Activated B cell treated with CpG ODN at 0.5 μM for 24 hours (primary cell): ENCODE measurements around the gene MYLK2. TPM values are rescaled to one million over a fixed set of nuclear protein-coding genes. Genes with fewer than 3 reads are reported as not detected.

Source experiments
- ATAC-seq: fragments of 200-7000 bp; cut with Tn5 transposase; one replicate; pipeline ENCODE4 v1.10.0; 2021; ENCODE audit warnings: low read depth, mild to moderate bottlenecking, moderate library complexity
- CTCF ChIA-PET: fragments of 350-600 bp; sonication (Branson Sonifier 250); formaldehyde crosslinking; loops from one replicate; lab custom pipeline; 2021; ENCODE audit warnings: antibody characterized with exemption; lab: Charles Lee
- POLR2A ChIA-PET: fragments of 350-600 bp; sonication (Branson Sonifier 250); formaldehyde crosslinking; loops from one replicate; lab custom pipeline; 2021; ENCODE audit warnings: antibody characterized with exemption; lab: Charles Lee
- DNase-seq: peaks from one replicate; pipeline ENCODE4 v3.0.0; 2022
- H3K27ac Mint-ChIP-seq: one replicate; pipeline ENCODE4 v1.8.0; 2020; ENCODE audit warnings: mixed read lengths
- H3K27me3 Mint-ChIP-seq: one replicate; pipeline ENCODE4 v1.8.0; 2021; ENCODE audit warnings: mixed read lengths
- H3K36me3 Mint-ChIP-seq: one replicate; pipeline ENCODE4 v1.8.0; 2021; ENCODE audit warnings: low read depth, mixed read lengths
- H3K4me1 Mint-ChIP-seq: one replicate; pipeline ENCODE4 v1.8.0; 2021; ENCODE audit warnings: mixed read lengths
- H3K4me3 Mint-ChIP-seq: one replicate; pipeline ENCODE4 v1.8.0; 2020; ENCODE audit warnings: mild to moderate bottlenecking, mixed read lengths
- H3K9me3 Mint-ChIP-seq: one replicate; pipeline ENCODE4 v1.8.0; 2020; ENCODE audit warnings: mixed read lengths
- intact Hi-C: fragments of 100-400 bp; cut with micrococcal nuclease; formaldehyde crosslinking; loops from one replicate; pipeline ENCODE4 v1.15.1; 2024
- total RNA-seq: library from RNA; stranded (reverse); gene quantifications from 2 replicates; pipeline ENCODE4 v1.2.3, GENCODE V29; 2022
- TF ChIP-seq, protein P1 (sequence below): fragments of 200-600 bp; IDR thresholded peaks from one replicate; pipeline ENCODE4 v1.8.0; 2022; ENCODE audit warnings: antibody characterized with exemption, mild to moderate bottlenecking

MYLK2 gene
- total RNA-seq, 1 donor from 2014 or later: not detected

DNA sequence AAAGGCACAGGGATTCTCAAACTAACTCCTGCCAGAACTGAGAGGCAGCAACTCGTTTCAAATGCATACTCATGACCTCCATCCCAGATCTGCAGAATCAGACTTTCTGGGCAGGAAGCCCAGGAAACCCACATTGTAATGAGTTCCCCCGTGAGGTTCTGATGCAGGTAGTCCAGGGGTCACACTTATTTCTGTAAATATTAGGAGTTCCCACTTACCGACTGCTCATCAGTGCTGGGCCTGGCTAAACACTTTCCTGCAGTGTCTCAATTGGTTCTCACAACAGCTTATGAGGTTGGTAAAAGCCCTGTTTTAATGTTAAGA lies 39.6 kb downstream of the MYLK2 start:
- no peaks in the 10 kb centered on the region for H3K36me3 Mint-ChIP-seq
- no peak overlapping the region for H3K4me3 Mint-ChIP-seq
- POLR2A ChIA-PET: interaction anchor here (0.6 to 1.0 kb wide), 4 partner anchors 9 to 225 kb away, joined by 3 to 12 read pairs (median 6); partner anchors contain the start of gene PDRG1
- H3K9me3 Mint-ChIP-seq: no peaks in the 10 kb centered on the region
- H3K27ac Mint-ChIP-seq: no peak overlapping the region
- H3K4me1 Mint-ChIP-seq: peaks cover 18% of the 10 kb centered on the region
- CTCF ChIA-PET: interaction anchor here (0.9 to 1.9 kb wide), 4 partner anchors 15 to 176 kb away, joined by 3 to 7 read pairs (median 4); no protein-coding TSS in a partner anchor
- intact Hi-C loops: loop anchor here (1.0 kb wide), 1 partner anchor 11 kb away; no protein-coding TSS in a partner anchor
- no peak for ATAC-seq
- peaks cover 9% of the 10 kb centered on the region for H3K27me3 Mint-ChIP-seq
- TF ChIP-seq, protein P1, sequence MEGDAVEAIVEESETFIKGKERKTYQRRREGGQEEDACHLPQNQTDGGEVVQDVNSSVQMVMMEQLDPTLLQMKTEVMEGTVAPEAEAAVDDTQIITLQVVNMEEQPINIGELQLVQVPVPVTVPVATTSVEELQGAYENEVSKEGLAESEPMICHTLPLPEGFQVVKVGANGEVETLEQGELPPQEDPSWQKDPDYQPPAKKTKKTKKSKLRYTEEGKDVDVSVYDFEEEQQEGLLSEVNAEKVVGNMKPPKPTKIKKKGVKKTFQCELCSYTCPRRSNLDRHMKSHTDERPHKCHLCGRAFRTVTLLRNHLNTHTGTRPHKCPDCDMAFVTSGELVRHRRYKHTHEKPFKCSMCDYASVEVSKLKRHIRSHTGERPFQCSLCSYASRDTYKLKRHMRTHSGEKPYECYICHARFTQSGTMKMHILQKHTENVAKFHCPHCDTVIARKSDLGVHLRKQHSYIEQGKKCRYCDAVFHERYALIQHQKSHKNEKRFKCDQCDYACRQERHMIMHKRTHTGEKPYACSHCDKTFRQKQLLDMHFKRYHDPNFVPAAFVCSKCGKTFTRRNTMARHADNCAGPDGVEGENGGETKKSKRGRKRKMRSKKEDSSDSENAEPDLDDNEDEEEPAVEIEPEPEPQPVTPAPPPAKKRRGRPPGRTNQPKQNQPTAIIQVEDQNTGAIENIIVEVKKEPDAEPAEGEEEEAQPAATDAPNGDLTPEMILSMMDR: no peak
- no peak for DNase-seq

DNA sequence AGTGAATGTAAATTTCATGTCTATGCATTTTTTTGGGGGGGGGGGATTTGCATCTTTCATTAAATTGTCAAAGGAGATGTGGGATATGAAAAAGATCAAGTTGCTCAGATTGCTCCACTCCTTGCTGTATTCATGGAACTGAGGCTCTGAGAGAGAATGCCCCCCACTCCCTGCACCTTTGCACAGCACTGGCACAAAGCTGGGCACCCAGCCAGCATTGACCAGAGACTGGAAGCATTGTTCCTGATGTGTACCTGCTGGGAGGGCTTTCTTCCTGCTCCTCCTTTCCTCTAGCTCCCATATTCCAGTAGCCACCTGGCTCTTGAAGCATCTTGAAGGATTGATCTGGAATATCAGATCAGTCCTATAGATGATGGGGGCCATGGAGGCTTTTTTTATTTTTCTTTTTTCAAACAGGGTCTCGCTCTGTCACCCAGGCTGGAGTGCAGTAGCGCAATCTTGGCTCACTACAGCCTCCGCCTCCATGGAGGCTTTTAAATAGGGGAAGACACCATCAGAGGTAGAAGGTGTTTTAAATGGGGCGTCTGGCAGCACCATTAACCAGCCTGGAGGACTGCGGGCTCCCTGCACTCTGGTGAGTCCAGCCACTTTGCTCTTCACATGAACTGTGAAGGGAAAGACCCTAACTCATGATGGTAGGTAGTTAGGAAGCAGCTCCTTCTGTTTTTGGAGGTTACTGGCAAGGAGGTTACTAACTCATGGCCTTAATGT lies 40.3 kb downstream of the MYLK2 start:
- Mint-ChIP-seq H3K27me3 (peaks cover 6% of the 10 kb centered on the region), H3K27ac (no peak overlapping the region), H3K4me1 (peaks cover 18% of the 10 kb centered on the region), H3K9me3 (no peaks in the 10 kb centered on the region), H3K4me3 (no peak overlapping the region), H3K36me3 (no peaks in the 10 kb centered on the region)
- no peak for ATAC-seq
- intact Hi-C loops: no loop called here
- ChIA-PET POLR2A (interaction anchor here (0.6 to 1.0 kb wide), 4 partner anchors 8 to 226 kb away, joined by 3 to 12 read pairs (median 6); no protein-coding TSS in a partner anchor), CTCF (interaction anchor here (0.9 to 1.9 kb wide), 5 partner anchors 14 to 175 kb away, joined by 3 to 7 read pairs (median 4); partner anchors contain the start of gene PDRG1)
- no peak for DNase-seq
- TF ChIP-seq, protein P1: no peak

DNA sequence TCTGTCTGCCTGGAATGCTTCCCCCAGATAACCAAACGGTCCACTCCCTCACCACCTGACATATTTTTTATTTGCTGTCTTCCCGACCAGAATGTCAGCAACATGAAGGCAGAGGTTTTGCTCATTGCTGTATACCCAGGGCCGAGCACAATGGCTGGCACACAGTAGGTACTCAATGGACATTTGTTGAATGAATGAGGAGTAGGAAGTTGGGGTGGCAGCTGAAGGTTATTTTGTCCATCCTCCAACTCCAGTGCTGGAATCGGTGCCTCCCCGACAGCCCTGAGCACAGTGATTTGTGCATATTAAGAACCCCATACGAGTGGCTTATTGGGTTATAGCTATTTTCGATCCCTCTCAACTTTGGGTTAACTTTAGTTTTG lies 40.8 kb downstream of the MYLK2 start:
- Mint-ChIP-seq H3K4me1 (peaks cover 18% of the 10 kb centered on the region), H3K36me3 (no peaks in the 10 kb centered on the region), H3K4me3 (no peak overlapping the region), H3K27ac (no peak overlapping the region), H3K9me3 (no peaks in the 10 kb centered on the region), H3K27me3 (peaks cover 6% of the 10 kb centered on the region)
- ATAC-seq (no peak), DNase-seq (no peak)
- POLR2A ChIA-PET: interaction anchor here (0.7 to 1.0 kb wide), 3 partner anchors 20 to 34 kb away, joined by 3 to 6 read pairs (median 5); no protein-coding TSS in a partner anchor
- CTCF ChIA-PET: interaction anchor here (1.1 to 1.9 kb wide), 3 partner anchors 92 to 171 kb away, joined by 4 to 7 read pairs (median 5); partner anchors contain the start of gene PDRG1
- intact Hi-C loops: loop anchor here (2.0 to 5.0 kb wide), 3 partner anchors 37 to 157 kb away; partner anchors contain the start of gene PDRG1
- TF ChIP-seq, protein P1: no peak

DNA sequence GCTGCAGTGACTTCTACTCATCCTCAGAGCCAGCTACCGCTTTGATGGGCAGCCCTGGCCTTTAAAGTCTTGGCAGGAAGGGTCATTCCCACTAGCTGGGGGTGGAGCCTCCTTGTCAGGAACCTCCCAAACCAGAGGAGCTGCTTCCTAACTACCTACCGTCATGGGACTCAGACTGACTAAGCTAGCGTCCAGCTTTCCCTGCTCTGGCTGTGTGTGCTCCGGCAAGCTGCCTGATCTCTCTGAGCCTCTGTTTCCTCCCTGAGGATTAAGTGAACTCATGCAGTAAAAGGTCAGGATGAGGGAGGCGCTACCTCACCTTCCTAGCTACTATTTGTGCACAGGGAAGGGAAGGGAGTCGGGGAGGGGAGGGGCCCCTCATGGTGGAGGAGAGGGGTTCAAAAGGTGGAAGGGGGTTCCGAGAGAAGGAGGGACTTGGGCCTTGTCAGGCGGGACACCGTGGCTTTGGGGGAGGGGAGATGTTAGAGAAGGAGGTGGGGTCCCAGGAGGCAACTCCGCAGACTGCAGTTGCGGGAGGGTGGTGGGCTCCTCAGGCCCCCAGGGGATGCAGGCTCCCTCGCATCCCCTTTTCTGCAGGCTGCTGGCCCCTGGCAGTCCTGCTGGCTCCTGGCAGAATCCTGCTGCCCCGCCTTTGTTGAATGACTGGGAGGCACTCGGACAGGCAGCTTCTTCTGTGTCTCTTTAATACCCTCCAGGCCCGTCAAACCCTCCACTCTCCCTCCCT lies 41.4 kb downstream of the MYLK2 start:
- no peak overlapping the region for H3K27ac Mint-ChIP-seq
- H3K9me3 Mint-ChIP-seq: no peaks in the 10 kb centered on the region
- TF ChIP-seq, protein P1: no peak
- intact Hi-C loops: loop anchor here (1.0 to 5.0 kb wide), 4 partner anchors 20 to 156 kb away; partner anchors contain the start of gene PDRG1
- H3K27me3 Mint-ChIP-seq: peaks cover 6% of the 10 kb centered on the region
- no peaks in the 10 kb centered on the region for H3K36me3 Mint-ChIP-seq
- ATAC-seq (no peak), DNase-seq (no peak)
- POLR2A ChIA-PET: interaction anchor here (0.5 to 1.0 kb wide), 4 partner anchors 20 to 248 kb away, joined by 3 to 6 read pairs (median 5); no protein-coding TSS in a partner anchor
- H3K4me3 Mint-ChIP-seq: peak overlapping the region; percentile 46
- peaks cover 18% of the 10 kb centered on the region for H3K4me1 Mint-ChIP-seq
- CTCF ChIA-PET: interaction anchor here (1.1 to 1.9 kb wide), 2 partner anchors 91 to 93 kb away, joined by 4 to 5 read pairs; partner anchors contain the start of gene PDRG1
